ENCODE data around the gene EPN3. TPM values are rescaled to one million over a fixed set of nuclear protein-coding genes. Genes with fewer than 3 reads are reported as not detected.

EPN3 gene
- total and polyA plus RNA-seq, 2 donors (not counting 1 experiment from before 2014, with no cell fraction given), result not detected

GRCh38 chr17:50570032-50570431 is 37.5 kb downstream of the EPN3 start:
- 92% methylated on average over 8 of the region's 8 CpGs for WGBS (ENCODE audit: insufficient coverage)
- no peaks in the 10 kb centered on the region for H3K79me2 ChIP-seq (ENCODE audit: control insufficient read depth, insufficient read depth, low read length)
- DNase-seq (no peak), ATAC-seq (ENCODE audit: low read depth) (no peak)
- H3K36me3 ChIP-seq (replicated peaks in 1 of 2; ENCODE audit: control extremely low read depth in 1 of 2, control insufficient read depth in 1 of 2, extremely low read depth in 1 of 2, insufficient read depth in 2 of 2, low read length in 1 of 2), result no peaks in the 10 kb centered on the region
- peaks cover 0 to 3% of the 10 kb centered on the region in 2 donors for H3K4me1 ChIP-seq (ENCODE audit: control insufficient read depth in 2 of 2, insufficient read depth in 2 of 2, low read length in 2 of 2)
- intact Hi-C loops (cut with micrococcal nuclease), result no loop called here
- H3K27ac ChIP-seq (ENCODE audit: low read length in 2 of 2), result no peak overlapping the region
- no peak overlapping the region for H3K4me3 Mint-ChIP-seq
- H2AFZ ChIP-seq (ENCODE audit: insufficient read depth, low read depth, low read length, poor library complexity, severe bottlenecking), result no peak overlapping the region
- TF ChIP-seq CTCF (IDR thresholded peaks at IDR 0.05), result no peak
- H3K4me3 ChIP-seq (ENCODE audit: control extremely low read depth in 1 of 5, extremely low read depth in 1 of 5, insufficient read depth in 1 of 5, low read depth in 2 of 5, low read length in 4 of 5), result no peak overlapping the region
- ChIA-PET POLR2A (no interaction called here), CTCF (no interaction called here)
- no peaks in the 10 kb centered on the region for H4K20me1 ChIP-seq (ENCODE audit: control insufficient read depth, insufficient read depth, low read length, poor library complexity, severe bottlenecking)
- peaks cover 7% of the 10 kb centered on the region for H3K4me1 Mint-ChIP-seq
- no peaks in the 10 kb centered on the region for H3K9me3 ChIP-seq (ENCODE audit: control extremely low read depth in 1 of 3, control insufficient read depth in 2 of 3, insufficient read depth in 1 of 3, low read length in 2 of 3)
- peaks cover 0 to 33% (median 8%) of the 10 kb centered on the region in 4 experiments for H3K27me3 ChIP-seq (replicated peaks in 1 of 4; ENCODE audit: control extremely low read depth in 1 of 4, control insufficient read depth in 3 of 4, insufficient read depth in 4 of 4, low read length in 3 of 4)
- H3K27me3 Mint-ChIP-seq, result peaks cover 52% of the 10 kb centered on the region
- H3K4me2 ChIP-seq (replicated peaks; ENCODE audit: low read depth, low read length, poor library complexity, severe bottlenecking), result no peak overlapping the region
- no peak overlapping the region for H3K9ac ChIP-seq (ENCODE audit: low read length)
- no peak overlapping the region for H3K27ac Mint-ChIP-seq
- no peaks in the 10 kb centered on the region for H3K9me3 Mint-ChIP-seq (ENCODE audit: insufficient read depth)

- no peak overlapping the region for H3K9ac ChIP-seq (ENCODE audit: low read length)
- H3K9me3 Mint-ChIP-seq (ENCODE audit: insufficient read depth), result no peaks in the 10 kb centered on the region
- no peaks in the 10 kb centered on the region for H3K36me3 ChIP-seq (replicated peaks in 1 of 2; ENCODE audit: control extremely low read depth in 1 of 2, control insufficient read depth in 1 of 2, extremely low read depth in 1 of 2, insufficient read depth in 2 of 2, low read length in 1 of 2)
- H4K20me1 ChIP-seq (ENCODE audit: control insufficient read depth, insufficient read depth, low read length, poor library complexity, severe bottlenecking), result no peaks in the 10 kb centered on the region
- H3K27ac Mint-ChIP-seq, result no peak overlapping the region
- peaks cover 3% of the 10 kb centered on the region for H3K4me1 Mint-ChIP-seq
- peaks cover 53% of the 10 kb centered on the region for H3K27me3 Mint-ChIP-seq
- TF ChIP-seq EZH2 (IDR thresholded peaks at IDR 0.05; ENCODE audit: borderline replicate concordance, insufficient read depth, low read depth, low read length, poor library complexity, severe bottlenecking), result no peak
- TF ChIP-seq CTCF (IDR thresholded peaks at IDR 0.05), result no peak
- ChIA-PET CTCF (no interaction called here), POLR2A (no interaction called here)
- no peaks in the 10 kb centered on the region for H3K79me2 ChIP-seq (ENCODE audit: control insufficient read depth, insufficient read depth, low read length)
- ATAC-seq (ENCODE audit: low read depth) (no peak), DNase-seq (no peak)
- no peaks in the 10 kb centered on the region for H3K9me3 ChIP-seq (ENCODE audit: control extremely low read depth in 1 of 3, control insufficient read depth in 2 of 3, insufficient read depth in 1 of 3, low read length in 2 of 3)
- intact Hi-C loops (cut with micrococcal nuclease), result no loop called here
- H3K4me3 ChIP-seq (ENCODE audit: control extremely low read depth in 1 of 5, extremely low read depth in 1 of 5, insufficient read depth in 1 of 5, low read depth in 2 of 5, low read length in 4 of 5), result no peak overlapping the region
- no peak overlapping the region for H3K27ac ChIP-seq (ENCODE audit: low read length in 2 of 2)
- H3K4me2 ChIP-seq (replicated peaks; ENCODE audit: low read depth, low read length, poor library complexity, severe bottlenecking), result no peak overlapping the region
- 74% methylated on average over 7 of the region's 7 CpGs for WGBS (ENCODE audit: insufficient coverage)
- H2AFZ ChIP-seq (ENCODE audit: insufficient read depth, low read depth, low read length, poor library complexity, severe bottlenecking), result no peak overlapping the region
- peaks cover 0 to 28% (median 6%) of the 10 kb centered on the region in 4 experiments for H3K27me3 ChIP-seq (replicated peaks in 1 of 4; ENCODE audit: control extremely low read depth in 1 of 4, control insufficient read depth in 3 of 4, insufficient read depth in 4 of 4, low read length in 3 of 4)
- H3K4me1 ChIP-seq (ENCODE audit: control insufficient read depth in 2 of 2, insufficient read depth in 2 of 2, low read length in 2 of 2), result no peaks in the 10 kb centered on the region
- H3K4me3 Mint-ChIP-seq, result no peak overlapping the region
Measured at GRCh38 chr17:50570528-50570927, 38.0 kb downstream of the EPN3 start.

Measured in B cell (primary cell).